ENCODE results near the gene FBF1. TPM values are rescaled to one million over a fixed set of nuclear protein-coding genes. Genes with fewer than 3 reads are reported as not detected.
A peak's percentile ranks its signal among the peaks of the same experiment; 100 is the strongest.

Gene FBF1
- total and polyA plus RNA-seq, 9 of the 15 experiments (the other 6 are each of a cell fraction or from before 2014, with no cell fraction given), result 0.46 to 14.9 (median 7.5) TPM

- TF ChIP-seq RUNX1 (IDR thresholded peaks at IDR 0.05; ENCODE audit: low read depth), result no peak
- TF ChIP-seq SETDB1 (IDR thresholded peaks at IDR 0.05; ENCODE audit: low read length), result no peak
- TF ChIP-seq OTX1 (CRISPR knock-in tag; IDR thresholded peaks at IDR 0.05), result no peak
- no peak; the same call in 1 of the 2 replicates for TF ChIP-seq ZNF592 (IDR thresholded peaks at IDR 0.05)
- TF ChIP-seq ZC3H11A (IDR thresholded peaks at IDR 0.05; ENCODE audit: low read depth, low read length), result no peak
- no peak for TF ChIP-seq ZNF561 (CRISPR knock-in tag; conservative IDR thresholded peaks at IDR 0.05)
- no peak for TF ChIP-seq POLR3G (IDR thresholded peaks at IDR 0.05; ENCODE audit: extremely low read depth, insufficient read length, insufficient replicate concordance)
- no peak for TF ChIP-seq NFATC3 (IDR thresholded peaks at IDR 0.05)
- no peak for TF ChIP-seq FOXP1 (CRISPR knock-in tag; IDR thresholded peaks at IDR 0.05)
- TF ChIP-seq HMGXB4 (CRISPR knock-in tag; IDR thresholded peaks at IDR 0.05), result no peak
- no peak for TF ChIP-seq ZNF830 (CRISPR knock-in tag; IDR thresholded peaks at IDR 0.05)
- TF ChIP-seq HDAC6 (IDR thresholded peaks at IDR 0.05; ENCODE audit: low read depth, low read length), result no peak
- TF ChIP-seq MAX (CRISPR knock-in tag; IDR thresholded peaks at IDR 0.05), result 0 out of 2 replicates have a peak, but pooled peaks have one; percentile 46
- no peak for TF ChIP-seq KAT8 (IDR thresholded peaks at IDR 0.05; ENCODE audit: low read depth)
- TF ChIP-seq ZNF395 (CRISPR knock-in tag; IDR thresholded peaks at IDR 0.05), result no peak
- TF ChIP-seq ZNF655 (CRISPR knock-in tag; IDR thresholded peaks at IDR 0.05), result no peak
- no peak for TF ChIP-seq SRSF7 (optimal IDR thresholded peaks at IDR 0.05; ENCODE audit: low read depth, low read length)
These were observed 38.3 kb upstream of the FBF1 start, which contains the start of the genes ACOX1 and TEN1 (continued) for GRCh38 chr17:75978938-75979704.
